Nephron progenitor cell (in vitro differentiated cells): Measurements from ENCODE around the gene AGAP1.

Source experiments
- DNase-seq: peaks from one replicate; pipeline ENCODE4 v3.0.0; 2021
- H3K27ac Mint-ChIP-seq: 2 replicates; pipeline ENCODE4 v1.8.0; 2021; ENCODE audit warnings: mild to moderate bottlenecking, moderate library complexity, mixed read lengths
- H3K27me3 Mint-ChIP-seq: 2 replicates; pipeline ENCODE4 v1.8.0; 2021; ENCODE audit warnings: mild to moderate bottlenecking, low read depth, mixed read lengths; ENCODE audit not compliant: poor library complexity
- H3K36me3 Mint-ChIP-seq: 2 replicates; pipeline ENCODE4 v1.8.0; 2021; ENCODE audit warnings: low read depth, mixed read lengths
- H3K4me1 Mint-ChIP-seq: 2 replicates; pipeline ENCODE4 v1.8.0; 2021; ENCODE audit warnings: mixed read lengths
- H3K4me3 Mint-ChIP-seq: 2 replicates; pipeline ENCODE4 v1.8.0; 2021; ENCODE audit warnings: mild to moderate bottlenecking, moderate library complexity, mixed read lengths
- H3K9me3 Mint-ChIP-seq: 2 replicates; pipeline ENCODE4 v1.8.0; 2021; ENCODE audit warnings: mild to moderate bottlenecking, moderate library complexity, mixed read lengths
- TF ChIP-seq, protein P1 (sequence below): fragments of 200-600 bp; sonication (generic); IDR thresholded peaks from 2 replicates; pipeline ENCODE4 v1.5.0; 2021; ENCODE audit warnings: antibody characterized with exemption

AGAP1 gene

DNA sequence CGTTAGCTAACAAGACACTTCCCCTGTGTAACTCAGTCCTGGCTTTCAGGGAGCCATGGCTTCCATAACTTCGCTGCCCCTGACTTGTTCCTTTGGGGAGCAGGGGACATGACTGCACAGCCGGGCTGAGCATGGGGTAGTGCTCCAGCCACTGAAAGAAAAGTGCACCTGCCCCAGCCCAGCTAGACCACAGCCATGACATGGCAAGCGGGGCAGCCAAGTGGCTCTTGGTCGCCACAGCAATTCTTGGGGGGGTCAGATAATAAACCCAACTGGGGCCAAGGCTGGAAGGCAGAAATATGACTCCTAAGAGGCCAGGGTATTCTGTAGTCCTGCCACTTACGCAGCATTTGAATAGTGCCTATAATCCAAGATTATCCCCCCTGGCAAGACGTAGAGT lies 385.3 kb downstream of the AGAP1 start:
- H3K27ac Mint-ChIP-seq = no peak overlapping the region
- no peaks in the 10 kb centered on the region for H3K27me3 Mint-ChIP-seq
- TF ChIP-seq, protein P1, sequence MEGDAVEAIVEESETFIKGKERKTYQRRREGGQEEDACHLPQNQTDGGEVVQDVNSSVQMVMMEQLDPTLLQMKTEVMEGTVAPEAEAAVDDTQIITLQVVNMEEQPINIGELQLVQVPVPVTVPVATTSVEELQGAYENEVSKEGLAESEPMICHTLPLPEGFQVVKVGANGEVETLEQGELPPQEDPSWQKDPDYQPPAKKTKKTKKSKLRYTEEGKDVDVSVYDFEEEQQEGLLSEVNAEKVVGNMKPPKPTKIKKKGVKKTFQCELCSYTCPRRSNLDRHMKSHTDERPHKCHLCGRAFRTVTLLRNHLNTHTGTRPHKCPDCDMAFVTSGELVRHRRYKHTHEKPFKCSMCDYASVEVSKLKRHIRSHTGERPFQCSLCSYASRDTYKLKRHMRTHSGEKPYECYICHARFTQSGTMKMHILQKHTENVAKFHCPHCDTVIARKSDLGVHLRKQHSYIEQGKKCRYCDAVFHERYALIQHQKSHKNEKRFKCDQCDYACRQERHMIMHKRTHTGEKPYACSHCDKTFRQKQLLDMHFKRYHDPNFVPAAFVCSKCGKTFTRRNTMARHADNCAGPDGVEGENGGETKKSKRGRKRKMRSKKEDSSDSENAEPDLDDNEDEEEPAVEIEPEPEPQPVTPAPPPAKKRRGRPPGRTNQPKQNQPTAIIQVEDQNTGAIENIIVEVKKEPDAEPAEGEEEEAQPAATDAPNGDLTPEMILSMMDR = no peak
- no peak overlapping the region for H3K4me3 Mint-ChIP-seq
- H3K36me3 Mint-ChIP-seq = peaks cover 12% of the 10 kb centered on the region
- H3K9me3 Mint-ChIP-seq = peaks cover 3% of the 10 kb centered on the region
- peaks cover 46% of the 10 kb centered on the region for H3K4me1 Mint-ChIP-seq
- no peak for DNase-seq

DNA sequence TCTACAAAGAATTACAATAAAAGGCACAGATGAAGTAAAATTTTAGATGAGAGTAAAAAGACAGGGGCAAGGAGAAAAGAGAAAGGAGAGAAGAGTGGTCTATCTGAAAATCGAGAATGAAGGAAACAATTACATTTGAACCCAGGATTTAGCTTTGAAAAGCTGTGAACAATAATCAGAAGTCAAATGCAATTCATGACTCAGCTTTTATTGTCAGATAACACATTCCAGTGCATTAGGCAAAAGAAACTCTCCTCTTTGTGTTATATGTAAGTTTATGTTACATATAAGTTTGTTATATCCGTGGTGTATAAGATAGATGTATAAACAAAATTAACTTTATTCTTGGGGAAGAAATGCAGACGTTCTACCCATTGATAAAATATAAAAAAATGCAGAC lies 389.8 kb downstream of the AGAP1 start:
- H3K27me3 Mint-ChIP-seq = peaks cover 7% of the 10 kb centered on the region
- no peak for DNase-seq
- peaks cover 32% of the 10 kb centered on the region for H3K4me1 Mint-ChIP-seq
- H3K9me3 Mint-ChIP-seq = no peaks in the 10 kb centered on the region
- H3K27ac Mint-ChIP-seq = peak overlapping the region; percentile 14
- H3K36me3 Mint-ChIP-seq = peaks cover 40% of the 10 kb centered on the region
- no peak overlapping the region for H3K4me3 Mint-ChIP-seq
- TF ChIP-seq, protein P1 = no peak

DNA sequence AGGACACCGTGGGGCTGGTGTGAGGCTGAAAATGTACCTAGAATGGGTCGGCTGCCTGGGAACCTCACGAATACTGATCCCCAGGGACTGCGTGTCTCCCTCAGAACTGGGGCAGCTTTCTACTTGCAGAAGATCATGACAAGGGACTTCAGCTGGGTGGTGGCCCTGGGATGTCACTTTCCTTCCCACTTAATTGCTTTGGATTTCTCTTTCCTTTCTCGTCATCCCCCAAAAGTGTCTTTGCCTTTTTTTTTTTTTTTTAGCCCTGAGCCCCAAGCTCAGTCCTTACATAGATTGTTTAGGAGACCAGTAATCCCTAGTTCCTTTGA lies 395.4 kb downstream of the AGAP1 start:
- TF ChIP-seq, protein P1 = no peak
- DNase-seq = no peak
- Mint-ChIP-seq H3K27me3 (peaks cover 18% of the 10 kb centered on the region), H3K36me3 (peaks cover 57% of the 10 kb centered on the region), H3K27ac (no peak overlapping the region), H3K4me1 (no peaks in the 10 kb centered on the region), H3K4me3 (no peak overlapping the region), H3K9me3 (no peaks in the 10 kb centered on the region)

DNA sequence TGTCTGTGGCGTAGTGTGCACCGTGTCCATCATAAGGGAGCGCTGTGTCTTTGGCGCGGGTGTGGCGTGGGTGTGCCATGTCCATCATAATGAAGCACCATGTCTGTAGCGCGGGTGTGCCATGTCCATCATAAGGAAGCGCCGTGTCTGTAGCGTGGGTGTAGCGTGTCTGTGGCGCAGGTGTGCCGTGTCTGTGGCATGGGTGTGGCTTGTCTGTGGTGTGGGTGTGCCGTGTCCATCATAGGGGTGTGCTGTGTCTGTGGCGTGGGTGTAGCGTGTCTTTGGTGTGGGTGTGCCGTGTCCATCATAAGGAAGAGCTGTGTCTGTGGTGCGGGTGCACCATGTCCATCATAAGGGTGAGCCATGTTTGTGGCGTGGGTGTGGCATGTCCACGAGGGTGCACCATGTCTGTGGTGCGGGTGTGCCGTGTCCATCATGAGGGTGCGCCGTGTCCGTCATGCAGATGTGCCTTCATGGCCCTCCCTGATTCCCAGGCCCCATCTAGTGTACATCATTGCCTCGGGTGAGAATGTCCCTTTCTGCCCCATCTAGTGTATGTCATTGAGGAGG lies 399.4 kb downstream of the AGAP1 start:
- H3K4me3 Mint-ChIP-seq = no peak overlapping the region
- peaks cover 26% of the 10 kb centered on the region for H3K9me3 Mint-ChIP-seq
- peaks cover 17% of the 10 kb centered on the region for H3K27me3 Mint-ChIP-seq
- TF ChIP-seq, protein P1 = no peak
- H3K27ac Mint-ChIP-seq = no peak overlapping the region
- no peak for DNase-seq
- H3K4me1 Mint-ChIP-seq = peaks cover 11% of the 10 kb centered on the region
- peaks cover 59% of the 10 kb centered on the region for H3K36me3 Mint-ChIP-seq

DNA sequence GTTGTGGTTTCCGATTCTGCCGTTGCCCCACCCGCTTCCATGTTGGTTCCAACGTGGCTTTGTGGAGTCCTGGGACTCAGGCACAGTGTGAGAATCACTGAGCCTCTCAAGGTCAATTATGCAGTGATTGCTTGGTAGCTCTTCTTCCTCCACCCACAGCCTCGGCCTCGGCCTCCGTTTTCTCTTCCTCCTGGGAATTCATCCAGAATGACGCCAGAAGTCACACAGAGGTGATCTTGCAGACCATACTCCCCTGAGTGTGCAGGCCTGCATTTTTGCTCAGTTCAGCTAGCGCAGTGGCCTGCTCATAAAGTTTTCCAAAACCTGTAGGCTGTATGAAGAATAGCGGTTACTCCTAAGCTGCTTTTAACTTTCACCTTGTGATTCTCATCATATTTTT lies 401.0 kb downstream of the AGAP1 start:
- H3K27ac Mint-ChIP-seq = no peak overlapping the region
- H3K4me3 Mint-ChIP-seq = no peak overlapping the region
- no peak for DNase-seq
- H3K36me3 Mint-ChIP-seq = peaks cover 56% of the 10 kb centered on the region
- H3K4me1 Mint-ChIP-seq = peaks cover 20% of the 10 kb centered on the region
- peaks cover 15% of the 10 kb centered on the region for H3K27me3 Mint-ChIP-seq
- H3K9me3 Mint-ChIP-seq = peaks cover 26% of the 10 kb centered on the region
- TF ChIP-seq, protein P1 = no peak

DNA sequence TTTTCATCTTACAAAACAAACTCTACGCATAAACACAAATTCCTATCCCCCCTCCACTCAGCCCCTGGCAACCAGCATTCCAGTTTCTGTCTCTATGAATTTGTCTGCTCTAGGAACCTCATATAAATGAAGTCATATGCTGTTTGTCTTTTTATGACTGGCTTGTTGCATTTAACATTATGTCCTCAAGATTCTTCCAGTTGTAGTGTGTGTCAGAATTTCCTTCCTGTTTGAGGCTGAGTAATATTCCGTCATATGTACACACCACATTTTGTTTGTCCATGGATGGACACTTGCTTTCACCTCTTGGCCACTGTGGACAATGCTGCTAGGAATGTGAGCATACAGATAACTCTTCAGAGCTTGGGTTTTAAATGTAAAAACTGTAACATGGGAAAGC lies 402.2 kb downstream of the AGAP1 start:
- Mint-ChIP-seq H3K4me3 (no peak overlapping the region), H3K36me3 (peaks cover 69% of the 10 kb centered on the region), H3K9me3 (peaks cover 26% of the 10 kb centered on the region), H3K27me3 (peaks cover 20% of the 10 kb centered on the region), H3K4me1 (peaks cover 20% of the 10 kb centered on the region), H3K27ac (no peak overlapping the region)
- no peak for DNase-seq
- TF ChIP-seq, protein P1 = no peak
